Neural cell (in vitro differentiated cells): ENCODE results near the gene ATG9B.

Experiments used
- CTCF ChIP-seq: fragments of 450-650 bp; IDR thresholded peaks from 2 replicates; pipeline ENCODE4 v1.5.1; 2014; ENCODE audit warnings: antibody characterized with exemption, mild to moderate bottlenecking, moderate library complexity; ENCODE audit not compliant: poor library complexity, severe bottlenecking
- EZH2 ChIP-seq: fragments of 200-600, 300-800 bp; shearing (Covaris generic), sonication (generic); IDR thresholded peaks from 2 replicates; pipeline ENCODE4 v1.6.1; 2014; ENCODE audit warnings: antibody characterized with exemption, low read length, borderline replicate concordance, mild to moderate bottlenecking; ENCODE audit not compliant: insufficient read depth, poor library complexity, severe bottlenecking
- TAF1 ChIP-seq: IDR thresholded peaks from 2 replicates; pipeline ENCODE4 v1.6.1; 2012; ENCODE audit warnings: low read depth

- TF ChIP-seq EZH2 (no peak), CTCF (no peak), TAF1 (no peak)
These were observed 42.6 kb downstream of the ATG9B start for GRCh38 chr7:150981644-150982043.
